Measurements from ENCODE around the gene KCNB1.

Gene KCNB1

DNA sequence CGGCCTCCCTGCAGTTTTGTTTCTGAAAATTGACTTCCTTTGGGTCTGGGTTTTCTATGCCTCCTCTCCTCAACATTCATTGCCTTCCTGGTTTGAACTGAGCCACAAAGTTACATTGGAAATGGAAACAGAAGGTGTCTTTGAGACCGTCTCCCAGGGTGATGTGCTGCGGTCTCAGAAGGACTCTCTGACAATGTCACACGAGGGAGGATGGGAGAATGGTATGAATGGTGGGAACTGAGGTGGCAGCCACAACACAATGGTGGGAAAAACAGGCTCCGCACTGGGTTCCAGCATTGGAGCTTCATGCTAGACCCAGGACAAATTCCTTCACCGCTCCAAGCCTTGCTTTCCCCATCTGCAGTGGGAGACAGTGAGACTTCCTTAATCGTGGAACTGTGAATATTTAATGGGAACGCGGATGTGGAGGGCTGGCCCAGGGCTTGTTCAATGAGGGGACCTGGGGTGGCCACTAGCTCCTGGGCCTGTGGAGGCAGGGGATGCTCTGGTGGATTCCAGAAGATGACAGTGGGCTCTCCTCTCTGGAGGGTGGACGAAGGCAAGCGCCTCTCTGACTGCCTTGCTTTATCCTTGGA lies 73.9 kb downstream of the KCNB1 start:
- DNase-seq (ENCODE audit: low read depth) = no peak

DNA sequence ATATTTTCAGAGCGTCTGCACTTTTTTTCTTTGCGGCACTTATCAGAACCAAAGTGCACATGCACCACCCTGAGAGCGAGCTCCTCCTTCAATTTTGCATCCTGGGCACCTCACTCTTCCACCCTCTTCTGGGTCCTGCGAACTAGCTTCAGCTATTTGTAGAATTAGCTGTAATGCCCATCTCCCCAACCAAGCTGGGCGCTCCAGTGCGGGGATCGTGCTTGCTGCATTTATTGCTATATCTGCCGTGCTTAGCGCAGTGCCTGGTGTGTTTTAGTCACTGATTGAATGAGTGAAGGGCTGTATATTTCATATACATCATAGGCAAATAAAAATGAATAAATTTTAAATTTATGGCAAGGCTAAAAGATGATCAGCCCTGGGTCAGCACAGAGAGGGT lies 75.8 kb downstream of the KCNB1 start:
- DNase-seq (ENCODE audit: low read depth) = no peak

DNA sequence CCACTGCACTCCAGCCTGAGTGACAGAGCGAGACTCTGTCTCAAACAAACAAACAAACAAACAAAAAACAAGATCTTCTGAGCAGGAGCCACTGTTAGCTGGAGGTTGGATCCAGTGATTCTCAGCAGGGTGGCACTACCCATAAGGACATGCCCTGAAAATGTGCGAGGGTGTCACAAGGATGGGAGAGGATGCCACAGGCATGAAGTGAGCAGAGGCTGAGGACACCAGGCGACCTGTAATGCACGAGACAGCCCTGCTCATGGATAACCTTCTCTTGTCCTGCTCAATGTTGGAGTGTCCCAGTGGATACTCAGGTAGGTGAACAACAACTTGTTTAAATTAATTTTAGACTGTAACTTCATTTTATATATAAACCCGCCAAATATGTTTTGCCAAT lies 76.8 kb downstream of the KCNB1 start:
- no peak for DNase-seq (ENCODE audit: low read depth)

GRCh38 chr20:49405062-49405683 lies 77.3 kb downstream of the KCNB1 start:
- no peak for DNase-seq (ENCODE audit: low read depth)

- DNase-seq (ENCODE audit: low read depth) = no peak
Observed at GRCh38 chr20:49404461-49404860, 78.0 kb downstream of the KCNB1 start.

- no peak for DNase-seq (ENCODE audit: low read depth)
Observed at GRCh38 chr20:49403911-49404310, 78.6 kb downstream of the KCNB1 start.

GRCh38 chr20:49403012-49403411 lies 79.5 kb downstream of the KCNB1 start:
- no peak for DNase-seq (ENCODE audit: low read depth)

DNA sequence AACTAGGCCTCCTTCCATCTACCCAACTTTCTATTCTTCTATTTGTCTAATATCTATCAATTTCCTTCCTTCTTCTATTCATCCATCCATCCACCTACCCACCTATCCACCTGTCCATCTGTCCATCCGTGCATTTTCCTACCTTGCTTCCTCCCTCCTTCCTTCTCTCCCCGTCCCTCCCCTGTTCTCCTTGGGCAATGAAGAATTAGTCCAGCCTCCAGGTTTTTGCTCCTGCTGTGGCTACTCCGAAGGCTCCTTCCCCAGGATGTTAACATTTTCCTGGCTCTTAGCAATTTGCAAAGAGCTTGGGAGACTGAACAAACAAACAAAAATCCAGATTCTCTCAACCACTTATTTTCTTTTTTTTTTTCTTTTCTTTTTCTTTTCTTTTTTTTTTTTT lies 81.6 kb downstream of the KCNB1 start:
- DNase-seq (ENCODE audit: low read depth) = no peak

- DNase-seq (ENCODE audit: low read depth) = no peak
Observed at GRCh38 chr20:49400410-49400809, 82.1 kb downstream of the KCNB1 start.

DNA sequence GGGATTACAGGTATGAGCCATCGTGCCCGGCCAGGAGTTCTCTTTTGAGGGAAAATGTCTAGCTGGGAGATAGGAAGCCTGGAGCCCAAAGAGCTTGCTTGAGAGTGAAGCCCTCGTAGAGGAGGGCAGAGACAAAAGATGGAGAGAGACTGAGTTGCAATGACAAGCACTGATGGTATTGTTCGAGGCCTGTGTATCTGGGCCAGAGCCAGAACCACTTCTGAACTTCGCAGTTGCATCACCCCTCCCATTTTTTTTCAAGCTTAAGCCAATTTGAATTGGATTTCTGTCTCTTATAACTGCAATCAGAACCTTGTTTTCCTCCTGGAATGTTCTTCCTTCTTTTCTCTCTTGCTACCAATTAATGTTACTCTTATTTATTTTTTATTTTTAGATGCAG lies 83.1 kb downstream of the KCNB1 start:
- DNase-seq (ENCODE audit: low read depth) = no peak

DNA sequence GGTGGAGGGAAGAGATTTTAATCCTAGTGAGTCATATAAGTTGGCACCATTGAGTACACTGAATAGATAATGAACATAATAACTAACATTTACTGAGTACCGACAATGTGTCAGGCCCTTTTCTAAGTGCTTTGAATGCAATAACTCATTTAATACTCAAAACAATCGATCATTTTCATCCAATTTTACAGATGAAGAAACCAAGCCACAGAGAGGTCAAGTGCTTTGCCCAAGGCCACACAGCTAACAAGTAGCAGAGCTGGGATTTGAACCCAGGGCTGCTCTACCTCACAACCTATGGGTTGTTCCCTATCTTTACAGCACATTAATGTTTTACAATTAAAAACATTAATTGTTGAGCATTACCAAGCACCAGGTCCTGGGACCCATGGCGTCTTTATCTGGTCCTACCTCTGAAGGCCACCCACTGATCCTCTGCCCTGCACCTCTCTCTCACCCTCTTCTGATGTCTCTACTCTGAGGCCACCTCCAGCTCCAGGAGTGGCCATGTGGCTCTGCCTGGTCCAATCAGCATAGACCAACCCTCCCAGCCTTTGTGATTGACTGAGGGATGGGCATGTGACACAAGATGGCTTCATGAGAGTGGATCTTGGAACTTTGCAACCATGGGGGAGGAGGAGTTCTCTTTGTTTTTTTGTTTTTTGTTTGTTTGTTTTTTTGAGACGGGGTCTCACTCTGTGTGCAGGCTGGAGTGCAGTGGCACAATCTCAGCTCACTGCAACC lies 83.9 kb downstream of the KCNB1 start:
- DNase-seq (ENCODE audit: low read depth) = no peak

GRCh38 chr20:49397525-49397924 lies 84.9 kb downstream of the KCNB1 start:
- DNase-seq (ENCODE audit: low read depth) = no peak

- no peak for DNase-seq (ENCODE audit: low read depth)
Observed at GRCh38 chr20:49396230-49396629, 86.2 kb downstream of the KCNB1 start.

GRCh38 chr20:49395659-49396058 lies 86.8 kb downstream of the KCNB1 start:
- no peak for DNase-seq (ENCODE audit: low read depth)

GRCh38 chr20:49395183-49395582 lies 87.3 kb downstream of the KCNB1 start:
- no peak for DNase-seq (ENCODE audit: low read depth)

DNA sequence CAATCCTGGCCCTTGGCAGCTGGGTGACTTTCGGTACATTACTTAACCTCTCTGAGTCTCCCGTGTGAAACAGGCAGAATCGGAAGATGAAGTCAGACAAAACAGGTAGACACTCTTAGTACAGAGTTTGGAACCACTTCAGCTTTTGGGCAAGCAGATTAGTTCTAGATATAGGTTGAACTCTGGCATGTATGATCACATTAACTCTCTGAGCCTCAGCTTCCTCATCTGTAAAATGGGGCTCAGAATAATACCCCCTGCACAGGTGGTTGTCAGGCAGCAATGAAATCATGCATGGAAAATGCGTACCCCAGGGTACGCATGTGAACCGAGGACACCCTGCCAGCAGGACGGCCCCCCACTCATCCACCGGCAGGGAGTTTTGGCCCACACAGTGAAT lies 87.7 kb downstream of the KCNB1 start:
- no peak for DNase-seq (ENCODE audit: low read depth)

DNA sequence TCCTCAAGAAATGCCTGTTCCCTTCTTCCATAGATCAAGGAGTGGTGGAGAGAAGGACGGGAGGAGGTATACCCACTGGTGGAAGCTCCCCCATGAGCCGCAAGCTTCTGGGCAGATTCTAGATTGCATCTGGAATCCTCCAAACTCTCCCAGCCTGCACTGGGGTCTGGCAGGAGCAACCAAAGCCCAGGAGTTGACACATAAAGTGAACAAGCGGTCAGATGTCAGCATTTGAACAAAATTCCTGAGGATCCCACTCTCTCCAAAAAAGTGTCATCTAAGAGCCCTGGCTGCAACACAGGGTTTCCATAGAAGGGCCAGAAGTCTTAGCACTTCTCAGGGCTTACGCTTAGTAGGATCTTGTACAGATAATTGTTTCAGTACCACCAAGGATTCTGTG lies 88.2 kb downstream of the KCNB1 start:
- DNase-seq (ENCODE audit: low read depth) = no peak

GRCh38 chr20:49393803-49394202 lies 88.7 kb downstream of the KCNB1 start:
- no peak for DNase-seq (ENCODE audit: low read depth)

GRCh38 chr20:49392745-49393144 lies 89.7 kb downstream of the KCNB1 start:
- DNase-seq (ENCODE audit: low read depth) = no peak

DNA sequence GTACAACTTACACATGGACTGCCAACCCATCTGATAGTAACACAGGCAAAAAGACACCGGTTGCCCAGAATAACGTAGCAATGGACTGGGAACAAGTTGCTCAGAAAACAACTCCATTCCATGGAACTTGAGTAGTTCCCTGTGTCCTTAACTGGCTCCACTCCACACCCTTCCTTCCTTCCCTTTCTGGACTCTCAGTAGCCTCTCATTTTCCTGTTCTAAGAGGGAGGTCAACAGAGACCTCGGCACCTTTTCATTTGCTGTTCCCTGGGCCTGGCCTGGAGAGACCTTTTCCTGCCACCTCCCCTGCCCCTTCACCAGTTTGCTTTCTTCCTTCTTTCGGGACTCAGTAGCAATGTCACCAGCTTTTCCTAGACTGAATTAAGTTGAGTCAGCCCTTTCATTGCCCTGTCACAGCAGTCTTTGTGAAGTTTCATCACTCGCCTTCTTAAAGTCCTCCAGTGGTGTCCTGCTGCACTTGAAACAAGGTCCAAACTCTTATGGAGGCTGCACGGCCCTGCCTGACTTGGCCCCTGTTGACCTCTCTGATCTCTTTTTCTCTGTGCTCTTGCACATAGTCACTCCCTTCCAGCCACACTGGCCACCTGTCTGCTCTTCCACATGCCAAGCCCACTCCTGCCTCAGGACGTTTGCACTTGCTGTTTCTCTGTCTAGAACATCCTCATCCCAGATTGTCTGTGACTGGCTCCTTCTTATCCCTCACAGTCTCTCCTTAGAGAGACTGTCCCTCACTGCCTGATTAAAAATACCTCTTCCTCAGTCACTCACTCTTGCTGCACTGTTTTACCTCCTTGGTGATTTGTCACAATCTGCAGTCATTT lies 90.8 kb downstream of the KCNB1 start:
- no peak for DNase-seq (ENCODE audit: low read depth)

DNA sequence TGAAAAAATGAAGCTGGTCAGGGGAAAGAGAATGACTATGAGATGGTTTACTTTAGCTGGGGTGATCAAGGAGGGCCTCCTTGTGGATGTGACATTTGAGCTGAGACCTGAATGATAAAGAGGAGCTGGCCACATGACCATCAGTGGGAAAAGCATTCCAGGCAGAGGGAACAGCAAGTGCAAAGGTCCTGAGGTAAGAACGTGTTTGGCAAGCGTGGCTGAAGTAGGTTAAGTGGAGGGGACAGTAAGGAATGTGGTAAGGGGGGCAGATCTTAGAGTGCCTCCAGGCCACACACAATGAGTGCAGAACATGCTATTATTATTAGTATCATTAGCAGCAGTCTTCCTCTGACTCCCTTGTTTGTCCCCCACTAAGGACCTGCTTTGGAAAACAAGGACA lies 92.6 kb downstream of the KCNB1 start:
- DNase-seq (ENCODE audit: low read depth) = no peak

DNA sequence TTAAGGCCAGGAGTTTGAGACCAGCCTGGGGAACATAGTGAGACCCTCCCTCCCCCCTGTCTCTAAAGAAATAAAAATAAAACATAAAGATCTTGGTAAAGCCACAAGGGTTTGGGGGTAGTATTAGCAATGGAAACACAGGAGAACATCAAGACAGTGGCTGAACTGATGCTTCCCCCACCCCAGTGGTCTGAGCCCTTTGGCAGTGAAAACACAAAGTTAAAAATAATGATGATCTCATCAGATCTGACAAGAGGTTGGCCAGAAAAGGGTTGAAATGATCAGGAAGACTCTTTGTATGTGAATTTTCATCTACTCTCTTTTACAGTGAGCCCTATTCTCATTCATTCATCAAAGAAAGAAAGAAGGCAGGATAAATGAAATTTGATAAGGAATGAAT lies 93.7 kb downstream of the KCNB1 start:
- DNase-seq (ENCODE audit: low read depth) = no peak

DNA sequence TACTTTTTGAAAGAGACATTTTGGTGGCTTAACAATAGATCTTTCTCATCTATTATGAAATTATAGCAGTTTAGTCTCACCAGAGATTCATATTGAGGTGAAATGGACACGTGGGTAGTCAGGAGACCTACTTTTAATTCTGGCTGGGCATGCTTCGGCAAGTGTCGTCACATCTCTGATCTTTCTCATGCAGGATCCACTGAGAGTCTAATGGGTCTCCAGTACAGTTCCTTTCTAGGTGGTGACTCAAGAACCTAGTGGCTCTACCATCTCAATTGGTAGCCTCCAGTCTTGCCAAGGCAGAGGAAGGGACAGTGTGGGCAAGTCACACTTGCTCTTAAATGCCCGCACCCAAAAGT lies 94.9 kb downstream of the KCNB1 start:
- no peak for DNase-seq (ENCODE audit: low read depth)

Measured in non-pigmented ciliary epithelial cell (primary cell).